Transverse colon (tissue), 4 donors: ENCODE measurements around the gene TOP2B.

Source experiments
- EP300 ChIP-seq: sonication (generic); formaldehyde crosslinking; IDR thresholded peaks from one replicate; pipeline ENCODE4 v1.6.1; 2017; ENCODE audit warnings: antibody characterized with exemption, low read depth
- POLR2A ChIP-seq: fragments of 450-650 bp; IDR thresholded peaks from one replicate; pipeline ENCODE4 v1.6.1; 2016; ENCODE audit warnings: antibody characterized with exemption, mild to moderate bottlenecking, moderate library complexity
- POLR2AphosphoS5 ChIP-seq, 3 donors: sonication (generic); formaldehyde crosslinking; IDR thresholded peaks; one replicate each; pipeline ENCODE4 v1.6.1; 2016; ENCODE audit warnings: antibody characterized with exemption in 3 of 3
- TF ChIP-seq, protein P1 (sequence below), 5 experiments: fragments of 200-600 bp in 3 of 5; fragments of 450-650 bp in 2 of 5; sonication (generic) in 3 of 5; IDR thresholded peaks; 1 replicate in 2 of 5; 2 replicates in 3 of 5; pipeline ENCODE4 v1.5.1; 2016 to 2017; ENCODE audit warnings: antibody characterized with exemption in 5 of 5, inconsistent platforms in 3 of 5, mild to moderate bottlenecking in 2 of 5, moderate library complexity in 1 of 5

DNA sequence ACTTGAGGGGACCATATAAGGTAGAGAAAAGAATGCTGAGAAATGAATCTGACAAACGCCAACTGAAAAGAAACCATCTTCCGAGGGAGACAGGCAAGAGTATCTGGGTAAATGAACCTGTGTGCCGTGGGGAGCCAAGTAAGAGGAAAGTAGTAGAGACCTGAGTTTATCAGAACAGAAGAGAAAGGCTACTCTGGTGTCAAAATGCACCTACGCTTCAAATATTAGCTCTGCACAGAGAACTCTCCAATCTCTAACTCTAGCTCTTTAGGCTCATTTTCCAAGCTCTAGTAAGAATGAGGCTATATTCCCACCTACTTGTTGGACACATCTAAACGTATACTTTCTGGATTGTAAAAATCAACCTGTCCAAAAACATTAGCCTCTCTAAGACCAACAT lies 53.5 kb downstream of the TOP2B start:
- TF ChIP-seq, protein P1, sequence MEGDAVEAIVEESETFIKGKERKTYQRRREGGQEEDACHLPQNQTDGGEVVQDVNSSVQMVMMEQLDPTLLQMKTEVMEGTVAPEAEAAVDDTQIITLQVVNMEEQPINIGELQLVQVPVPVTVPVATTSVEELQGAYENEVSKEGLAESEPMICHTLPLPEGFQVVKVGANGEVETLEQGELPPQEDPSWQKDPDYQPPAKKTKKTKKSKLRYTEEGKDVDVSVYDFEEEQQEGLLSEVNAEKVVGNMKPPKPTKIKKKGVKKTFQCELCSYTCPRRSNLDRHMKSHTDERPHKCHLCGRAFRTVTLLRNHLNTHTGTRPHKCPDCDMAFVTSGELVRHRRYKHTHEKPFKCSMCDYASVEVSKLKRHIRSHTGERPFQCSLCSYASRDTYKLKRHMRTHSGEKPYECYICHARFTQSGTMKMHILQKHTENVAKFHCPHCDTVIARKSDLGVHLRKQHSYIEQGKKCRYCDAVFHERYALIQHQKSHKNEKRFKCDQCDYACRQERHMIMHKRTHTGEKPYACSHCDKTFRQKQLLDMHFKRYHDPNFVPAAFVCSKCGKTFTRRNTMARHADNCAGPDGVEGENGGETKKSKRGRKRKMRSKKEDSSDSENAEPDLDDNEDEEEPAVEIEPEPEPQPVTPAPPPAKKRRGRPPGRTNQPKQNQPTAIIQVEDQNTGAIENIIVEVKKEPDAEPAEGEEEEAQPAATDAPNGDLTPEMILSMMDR (IDR thresholded peaks at IDR 0.05), result no peak
- TF ChIP-seq EP300 (no peak), POLR2A (no peak), POLR2AphosphoS5 (IDR thresholded peaks at IDR 0.05) (no peak)
